Measurements from ENCODE around the gene OCIAD2.

- TF ChIP-seq TAF1 (IDR thresholded peaks at IDR 0.05; ENCODE audit: low read depth, low read length) (no peak), POLR2AphosphoS5 (IDR thresholded peaks at IDR 0.05; ENCODE audit: low read depth, low read length) (no peak)
Measured at GRCh38 chr4:48853604-48854394, 52.8 kb downstream of the OCIAD2 start.

Measured in GM12891 (cell line).